ENCODE data around the gene DUSP14. TPM values are rescaled to one million over a fixed set of nuclear protein-coding genes. Genes with fewer than 3 reads are reported as not detected.

Gene DUSP14
- polyA plus RNA-seq, 3 donors = 0.24 to 1.6 (median 1.1) TPM

DNA sequence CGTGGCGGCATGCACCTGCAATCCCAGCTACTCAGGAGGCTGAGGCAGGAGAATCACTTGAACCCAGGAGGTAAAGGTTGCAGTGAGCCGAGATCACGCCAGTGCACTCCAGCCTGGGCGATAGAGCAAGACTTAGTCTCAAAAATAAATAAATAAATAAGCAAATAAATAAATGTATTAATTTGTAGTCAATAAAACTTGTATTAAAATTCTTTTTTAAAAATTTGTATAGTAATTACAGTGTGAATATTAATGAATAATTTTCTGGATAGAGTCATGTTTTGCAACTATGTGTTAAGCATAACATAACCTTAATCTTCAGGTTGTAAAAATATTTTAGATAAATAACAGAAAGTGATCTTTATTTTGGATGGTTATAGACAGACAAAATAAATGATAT, 27.2 kb upstream of the DUSP14 start:
- H3K36me3 Mint-ChIP-seq = peaks cover 60 to 83% of the 10 kb centered on the region in 2 donors
- TF ChIP-seq, protein P1, sequence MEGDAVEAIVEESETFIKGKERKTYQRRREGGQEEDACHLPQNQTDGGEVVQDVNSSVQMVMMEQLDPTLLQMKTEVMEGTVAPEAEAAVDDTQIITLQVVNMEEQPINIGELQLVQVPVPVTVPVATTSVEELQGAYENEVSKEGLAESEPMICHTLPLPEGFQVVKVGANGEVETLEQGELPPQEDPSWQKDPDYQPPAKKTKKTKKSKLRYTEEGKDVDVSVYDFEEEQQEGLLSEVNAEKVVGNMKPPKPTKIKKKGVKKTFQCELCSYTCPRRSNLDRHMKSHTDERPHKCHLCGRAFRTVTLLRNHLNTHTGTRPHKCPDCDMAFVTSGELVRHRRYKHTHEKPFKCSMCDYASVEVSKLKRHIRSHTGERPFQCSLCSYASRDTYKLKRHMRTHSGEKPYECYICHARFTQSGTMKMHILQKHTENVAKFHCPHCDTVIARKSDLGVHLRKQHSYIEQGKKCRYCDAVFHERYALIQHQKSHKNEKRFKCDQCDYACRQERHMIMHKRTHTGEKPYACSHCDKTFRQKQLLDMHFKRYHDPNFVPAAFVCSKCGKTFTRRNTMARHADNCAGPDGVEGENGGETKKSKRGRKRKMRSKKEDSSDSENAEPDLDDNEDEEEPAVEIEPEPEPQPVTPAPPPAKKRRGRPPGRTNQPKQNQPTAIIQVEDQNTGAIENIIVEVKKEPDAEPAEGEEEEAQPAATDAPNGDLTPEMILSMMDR (IDR thresholded peaks at IDR 0.05) = no peak
- H3K9ac ChIP-seq (ENCODE audit: insufficient read depth, low read length, poor library complexity, severe bottlenecking) = no peak overlapping the region
- no peaks in the 10 kb centered on the region for H3K27me3 ChIP-seq (ENCODE audit: control insufficient read depth in 2 of 2, insufficient read depth in 2 of 2, low read length in 2 of 2)
- H3K4me1 Mint-ChIP-seq = no peaks in the 10 kb centered on the region
- H3K9me3 Mint-ChIP-seq = no peaks in the 10 kb centered on the region
- no peak overlapping the region for H3K4me3 Mint-ChIP-seq
- H3K9me3 ChIP-seq (replicated peaks in 1 of 2; ENCODE audit: control insufficient read depth in 1 of 2, insufficient read depth in 1 of 2, low read length in 2 of 2) = no peaks in the 10 kb centered on the region
- no peaks in the 10 kb centered on the region for H4K20me1 ChIP-seq (ENCODE audit: insufficient read depth, low read length)
- H3K4me1 ChIP-seq (ENCODE audit: control insufficient read depth in 1 of 2, insufficient read depth in 2 of 2, low read length in 2 of 2) = no peaks in the 10 kb centered on the region
- H2AFZ ChIP-seq (ENCODE audit: insufficient read depth, low read depth, low read length, poor library complexity, severe bottlenecking) = no peak overlapping the region
- H3K4me2 ChIP-seq (replicated peaks; ENCODE audit: extremely low read depth, low read length, poor library complexity, severe bottlenecking) = no peak overlapping the region
- H3K36me3 ChIP-seq (replicated peaks in 1 of 2; ENCODE audit: control insufficient read depth in 1 of 2, insufficient read depth in 2 of 2, low read length in 2 of 2) = peaks cover 43 to 80% of the 10 kb centered on the region in 2 donors
- no peaks in the 10 kb centered on the region for H3K27me3 Mint-ChIP-seq (ENCODE audit: low read depth in 3 of 3)
- no peaks in the 10 kb centered on the region for H3K79me2 ChIP-seq (ENCODE audit: insufficient read depth, low read length)
- DNase-seq = no peak
- no peak overlapping the region for H3K4me3 ChIP-seq (replicated peaks in 1 of 3; ENCODE audit: low read depth in 2 of 3, low read length in 3 of 3)
- intact Hi-C loops (cut with micrococcal nuclease) = loop anchor here in 1 of 2 donors (5.0 kb wide), 1 partner anchor 115 kb away; no protein-coding TSS in a partner anchor
- no peak overlapping the region for H3K27ac Mint-ChIP-seq
- 100% methylated on average over 2 of the region's 5 CpGs for WGBS (ENCODE audit: insufficient coverage)
- H3K27ac ChIP-seq (ENCODE audit: low read depth in 1 of 2, low read length in 2 of 2) = no peak overlapping the region

DNA sequence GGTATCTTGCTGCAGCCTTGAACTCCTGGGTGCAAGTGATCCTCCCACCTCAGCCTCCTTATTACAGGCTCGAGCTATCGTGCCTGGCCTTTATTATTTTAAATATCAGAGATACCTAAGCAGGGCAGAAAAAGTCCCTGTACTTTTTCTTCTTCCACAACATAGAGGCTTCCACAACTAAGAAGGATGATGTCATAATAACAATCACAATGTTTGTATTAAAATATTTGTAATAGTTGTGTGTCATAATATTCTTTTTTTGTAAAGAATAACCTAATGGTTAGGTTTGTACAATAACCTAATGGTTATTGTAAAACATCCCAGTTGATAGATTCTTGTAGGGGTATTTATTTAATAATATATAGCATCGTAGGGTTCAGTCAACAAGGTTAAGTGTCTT, 26.7 kb upstream of the DUSP14 start:
- no peak overlapping the region for H3K27ac Mint-ChIP-seq
- Histone ChIP-seq H3K36me3 (replicated peaks in 1 of 2; ENCODE audit: control insufficient read depth in 1 of 2, insufficient read depth in 2 of 2, low read length in 2 of 2) (peaks cover 49 to 85% of the 10 kb centered on the region in 2 donors), H3K27ac (ENCODE audit: low read depth in 1 of 2, low read length in 2 of 2) (no peak overlapping the region), H3K4me1 (ENCODE audit: control insufficient read depth in 1 of 2, insufficient read depth in 2 of 2, low read length in 2 of 2) (no peaks in the 10 kb centered on the region), H3K9ac (ENCODE audit: insufficient read depth, low read length, poor library complexity, severe bottlenecking) (no peak overlapping the region), H3K4me2 (replicated peaks; ENCODE audit: extremely low read depth, low read length, poor library complexity, severe bottlenecking) (no peak overlapping the region), H2AFZ (ENCODE audit: insufficient read depth, low read depth, low read length, poor library complexity, severe bottlenecking) (no peak overlapping the region), H3K27me3 (ENCODE audit: control insufficient read depth in 2 of 2, insufficient read depth in 2 of 2, low read length in 2 of 2) (no peaks in the 10 kb centered on the region), H3K9me3 (replicated peaks in 1 of 2; ENCODE audit: control insufficient read depth in 1 of 2, insufficient read depth in 1 of 2, low read length in 2 of 2) (no peaks in the 10 kb centered on the region), H4K20me1 (ENCODE audit: insufficient read depth, low read length) (no peaks in the 10 kb centered on the region), H3K79me2 (ENCODE audit: insufficient read depth, low read length) (no peaks in the 10 kb centered on the region), H3K4me3 (replicated peaks in 1 of 3; ENCODE audit: low read depth in 2 of 3, low read length in 3 of 3) (no peak overlapping the region)
- H3K27me3 Mint-ChIP-seq (ENCODE audit: low read depth in 3 of 3) = no peaks in the 10 kb centered on the region
- peaks cover 62 to 83% of the 10 kb centered on the region in 2 donors for H3K36me3 Mint-ChIP-seq
- intact Hi-C loops (cut with micrococcal nuclease) = loop anchor here in 1 of 2 donors (5.0 kb wide), 1 partner anchor 114 kb away; no protein-coding TSS in a partner anchor
- no peaks in the 10 kb centered on the region for H3K9me3 Mint-ChIP-seq
- TF ChIP-seq, protein P1 (IDR thresholded peaks at IDR 0.05) = no peak
- no peak overlapping the region for H3K4me3 Mint-ChIP-seq
- no peak for DNase-seq
- no peaks in the 10 kb centered on the region for H3K4me1 Mint-ChIP-seq
- WGBS (ENCODE audit: insufficient coverage) = no CpG with 5 or more reads among the region's 3 CpGs
